HFFc6 (cell line): ENCODE results near the gene CPN1. TPM values are rescaled to one million over a fixed set of nuclear protein-coding genes. Genes with fewer than 3 reads are reported as not detected.

Experiments
- DNase-seq: peaks from one replicate; pipeline ENCODE4 v3.0.0-alpha.2; 2018
- H3K27ac Mint-ChIP-seq: 2 replicates; pipeline ENCODE4 v1.8.0; 2020; ENCODE audit warnings: mild to moderate bottlenecking, mixed read lengths
- H3K27me3 Mint-ChIP-seq: 2 replicates; pipeline ENCODE4 v1.8.0; 2021; ENCODE audit warnings: mild to moderate bottlenecking, moderate library complexity, mixed read lengths; ENCODE audit not compliant: insufficient read depth
- H3K36me3 Mint-ChIP-seq: 2 replicates; pipeline ENCODE4 v1.8.0; 2021; ENCODE audit warnings: low read depth, mixed read lengths
- H3K4me1 Mint-ChIP-seq: 2 replicates; pipeline ENCODE4 v1.8.0; 2020; ENCODE audit warnings: low read depth, mixed read lengths
- H3K4me3 Mint-ChIP-seq: 2 replicates; pipeline ENCODE4 v1.8.0; 2020; ENCODE audit warnings: mild to moderate bottlenecking, moderate library complexity, mixed read lengths
- H3K9me3 Mint-ChIP-seq: 2 replicates; pipeline ENCODE4 v1.8.0; 2020; ENCODE audit warnings: mild to moderate bottlenecking, mixed read lengths
- CTCF ChIP-seq: fragments of 200-600 bp; sonication (generic); IDR thresholded peaks from 2 replicates; pipeline ENCODE4 v1.5.0; 2021; ENCODE audit warnings: antibody characterized with exemption, mild to moderate bottlenecking
- total RNA-seq, 6 experiments: library from RNA; stranded (reverse); fragmentation: NEBNext Ultra II Directional; extraction: Animal tissue kit (Norgen Biotek cat#: 25700); gene quantifications; 2 replicates in 1 of 6; 3 replicates in 5 of 6; pipeline ENCODE4 v1.2.3, GENCODE V29; 2021

CPN1 gene
- total RNA-seq, 6 experiments from 2014 or later = not detected

- Mint-ChIP-seq H3K4me3 (no peak overlapping the region), H3K9me3 (no peaks in the 10 kb centered on the region), H3K36me3 (no peaks in the 10 kb centered on the region), H3K27me3 (peaks cover 39% of the 10 kb centered on the region), H3K4me1 (no peaks in the 10 kb centered on the region), H3K27ac (no peak overlapping the region)
- DNase-seq = no peak
- no peak for TF ChIP-seq CTCF
Observed at GRCh38 chr10:100075426-100076220, 6.0 kb downstream of the CPN1 start.

- Mint-ChIP-seq H3K9me3 (no peaks in the 10 kb centered on the region), H3K4me3 (no peak overlapping the region), H3K27me3 (peaks cover 29% of the 10 kb centered on the region), H3K36me3 (no peaks in the 10 kb centered on the region), H3K4me1 (no peaks in the 10 kb centered on the region), H3K27ac (no peak overlapping the region)
- no peak for TF ChIP-seq CTCF
- no peak for DNase-seq
Observed at GRCh38 chr10:100072514-100072913, 9.2 kb downstream of the CPN1 start.

GRCh38 chr10:100071529-100071928 lies 10.1 kb downstream of the CPN1 start:
- H3K4me3 Mint-ChIP-seq = no peak overlapping the region
- H3K27ac Mint-ChIP-seq = no peak overlapping the region
- DNase-seq = no peak
- TF ChIP-seq CTCF = no peak
- no peaks in the 10 kb centered on the region for H3K4me1 Mint-ChIP-seq
- H3K9me3 Mint-ChIP-seq = no peaks in the 10 kb centered on the region
- peaks cover 23% of the 10 kb centered on the region for H3K27me3 Mint-ChIP-seq
- H3K36me3 Mint-ChIP-seq = no peaks in the 10 kb centered on the region

- H3K36me3 Mint-ChIP-seq = no peaks in the 10 kb centered on the region
- H3K27ac Mint-ChIP-seq = no peak overlapping the region
- H3K4me3 Mint-ChIP-seq = no peak overlapping the region
- no peak for DNase-seq
- no peaks in the 10 kb centered on the region for H3K9me3 Mint-ChIP-seq
- H3K4me1 Mint-ChIP-seq = no peaks in the 10 kb centered on the region
- peaks cover 15% of the 10 kb centered on the region for H3K27me3 Mint-ChIP-seq
- TF ChIP-seq CTCF = no peak
Observed at GRCh38 chr10:100067466-100067865, 14.2 kb downstream of the CPN1 start.

GRCh38 chr10:100065084-100065660 lies 16.5 kb downstream of the CPN1 start:
- Mint-ChIP-seq H3K27me3 (peaks cover 8% of the 10 kb centered on the region), H3K4me1 (no peaks in the 10 kb centered on the region)
- no peak for DNase-seq

More at GRCh38 chr10:100065084-100065660, 16.5 kb downstream of the CPN1 start:
- H3K9me3 Mint-ChIP-seq = no peaks in the 10 kb centered on the region
- no peaks in the 10 kb centered on the region for H3K36me3 Mint-ChIP-seq
- H3K27ac Mint-ChIP-seq = no peak overlapping the region
- no peak for TF ChIP-seq CTCF
- no peak overlapping the region for H3K4me3 Mint-ChIP-seq
